ENCODE measurements around the gene CLDN34.

The CLDN34 gene

GRCh38 chrX:9961750-9962149, 5.4 kb upstream of the CLDN34 start:
- Histone ChIP-seq H3K27ac (no peak overlapping the region), H3K4me1 (no peaks in the 10 kb centered on the region), H4K20me1 (no peaks in the 10 kb centered on the region), H3K4me3 (no peak overlapping the region), H3K9ac (no peak overlapping the region), H3K9me3 (no peaks in the 10 kb centered on the region; the same call in 1 of the 2 replicates), H3K27me3 (no peaks in the 10 kb centered on the region; the same call in 1 of the 2 replicates), H3K36me3 (no peaks in the 10 kb centered on the region), H3K4me2 (no peak overlapping the region)
- no peak for TF ChIP-seq Cebpa-rat (IDR thresholded peaks at IDR 0.05)

GRCh38 chrX:9977635-9978034, 10.5 kb downstream of the CLDN34 start:
- peaks cover 15% of the 10 kb centered on the region for H3K4me1 ChIP-seq
- peaks cover 15% of the 10 kb centered on the region for H3K9me3 ChIP-seq
- H3K4me2 ChIP-seq, result no peak overlapping the region
- no peaks in the 10 kb centered on the region for H4K20me1 ChIP-seq
- no peak for TF ChIP-seq Cebpa-rat (IDR thresholded peaks at IDR 0.05)
- no peak overlapping the region for H3K27ac ChIP-seq
- H3K36me3 ChIP-seq, result no peaks in the 10 kb centered on the region
- no peak overlapping the region for H3K4me3 ChIP-seq
- no peaks in the 10 kb centered on the region for H3K27me3 ChIP-seq
- H3K9ac ChIP-seq, result no peak overlapping the region

GRCh38 chrX:9980401-9980800, 13.2 kb downstream of the CLDN34 start:
- H3K9ac ChIP-seq, result no peak overlapping the region
- H3K4me1 ChIP-seq, result peaks cover 15% of the 10 kb centered on the region
- H3K27ac ChIP-seq, result no peak overlapping the region
- no peaks in the 10 kb centered on the region for H3K36me3 ChIP-seq
- 0 out of 2 replicates have a peak, but pooled peaks cover 5% of the 10 kb centered on the region for H3K9me3 ChIP-seq
- H3K27me3 ChIP-seq, result no peaks in the 10 kb centered on the region
- TF ChIP-seq Cebpa-rat (IDR thresholded peaks at IDR 0.05), result no peak
- no peaks in the 10 kb centered on the region for H4K20me1 ChIP-seq
- H3K4me2 ChIP-seq, result no peak overlapping the region
- no peak overlapping the region for H3K4me3 ChIP-seq

GRCh38 chrX:9980927-9981326, 13.8 kb downstream of the CLDN34 start:
- Histone ChIP-seq H3K27me3 (no peaks in the 10 kb centered on the region), H3K4me3 (no peak overlapping the region), H3K36me3 (no peaks in the 10 kb centered on the region), H4K20me1 (no peaks in the 10 kb centered on the region), H3K4me1 (peaks cover 15% of the 10 kb centered on the region), H3K9ac (no peak overlapping the region), H3K9me3 (no peaks in the 10 kb centered on the region), H3K4me2 (peak overlapping the region; percentile 41), H3K27ac (no peak overlapping the region)
- no peak for TF ChIP-seq Cebpa-rat (IDR thresholded peaks at IDR 0.05)

- Histone ChIP-seq H3K27ac (no peak overlapping the region), H4K20me1 (no peaks in the 10 kb centered on the region), H3K27me3 (no peaks in the 10 kb centered on the region), H3K9me3 (no peaks in the 10 kb centered on the region), H3K36me3 (no peaks in the 10 kb centered on the region), H3K9ac (no peak overlapping the region), H3K4me3 (no peak overlapping the region), H3K4me1 (peaks cover 15% of the 10 kb centered on the region), H3K4me2 (no peak overlapping the region)
- TF ChIP-seq Cebpa-rat (IDR thresholded peaks at IDR 0.05), result no peak
These were observed 16.3 kb downstream of the CLDN34 start for GRCh38 chrX:9983441-9983840.

GRCh38 chrX:9983846-9984245, 16.7 kb downstream of the CLDN34 start:
- Histone ChIP-seq H3K4me1 (peaks cover 15% of the 10 kb centered on the region), H3K27me3 (no peaks in the 10 kb centered on the region), H3K4me2 (no peak overlapping the region), H3K27ac (no peak overlapping the region), H3K36me3 (no peaks in the 10 kb centered on the region), H3K9me3 (no peaks in the 10 kb centered on the region), H4K20me1 (no peaks in the 10 kb centered on the region), H3K9ac (no peak overlapping the region), H3K4me3 (no peak overlapping the region)
- no peak for TF ChIP-seq Cebpa-rat (IDR thresholded peaks at IDR 0.05)

GRCh38 chrX:9988762-9989161, 21.6 kb downstream of the CLDN34 start:
- Histone ChIP-seq H3K4me3 (no peak overlapping the region), H3K4me2 (no peak overlapping the region), H3K9ac (no peak overlapping the region), H3K9me3 (no peaks in the 10 kb centered on the region), H4K20me1 (no peaks in the 10 kb centered on the region), H3K27ac (no peak overlapping the region), H3K4me1 (no peaks in the 10 kb centered on the region), H3K36me3 (no peaks in the 10 kb centered on the region), H3K27me3 (no peaks in the 10 kb centered on the region)
- no peak for TF ChIP-seq Cebpa-rat (IDR thresholded peaks at IDR 0.05)

GRCh38 chrX:9992061-9992460, 24.9 kb downstream of the CLDN34 start:
- Histone ChIP-seq H3K9ac (no peak overlapping the region), H4K20me1 (no peaks in the 10 kb centered on the region), H3K4me2 (no peak overlapping the region), H3K27ac (no peak overlapping the region), H3K4me3 (no peak overlapping the region), H3K27me3 (no peaks in the 10 kb centered on the region), H3K4me1 (no peaks in the 10 kb centered on the region), H3K36me3 (no peaks in the 10 kb centered on the region), H3K9me3 (no peaks in the 10 kb centered on the region)
- no peak for TF ChIP-seq Cebpa-rat (IDR thresholded peaks at IDR 0.05)

- H3K4me1 ChIP-seq, result 0 out of 2 replicates have a peak, but pooled peaks cover 6% of the 10 kb centered on the region
- H3K27me3 ChIP-seq, result no peaks in the 10 kb centered on the region
- no peaks in the 10 kb centered on the region for H3K36me3 ChIP-seq
- no peaks in the 10 kb centered on the region for H4K20me1 ChIP-seq
- H3K4me2 ChIP-seq, result no peak overlapping the region
- H3K9me3 ChIP-seq, result no peaks in the 10 kb centered on the region
- no peak overlapping the region for H3K27ac ChIP-seq
- H3K9ac ChIP-seq, result no peak overlapping the region
- no peak for TF ChIP-seq Cebpa-rat (IDR thresholded peaks at IDR 0.05)
- H3K4me3 ChIP-seq, result no peak overlapping the region
These were observed 25.6 kb downstream of the CLDN34 start for GRCh38 chrX:9992724-9993123.

- Histone ChIP-seq H3K4me2 (no peak overlapping the region), H3K4me3 (no peak overlapping the region), H4K20me1 (no peaks in the 10 kb centered on the region), H3K9me3 (no peaks in the 10 kb centered on the region), H3K27ac (no peak overlapping the region), H3K4me1 (peaks cover 6% of the 10 kb centered on the region; the same call in 1 of the 2 replicates), H3K36me3 (no peaks in the 10 kb centered on the region), H3K27me3 (no peaks in the 10 kb centered on the region), H3K9ac (no peak overlapping the region)
- no peak for TF ChIP-seq Cebpa-rat (IDR thresholded peaks at IDR 0.05)
These were observed 28.7 kb downstream of the CLDN34 start for GRCh38 chrX:9995855-9996339.

GRCh38 chrX:9997041-9997440, 29.9 kb downstream of the CLDN34 start:
- Histone ChIP-seq H3K9me3 (no peaks in the 10 kb centered on the region), H3K4me1 (peaks cover 6% of the 10 kb centered on the region; the same call in 1 of the 2 replicates), H3K36me3 (no peaks in the 10 kb centered on the region), H3K27ac (no peak overlapping the region), H3K9ac (no peak overlapping the region), H3K4me2 (no peak overlapping the region), H3K27me3 (no peaks in the 10 kb centered on the region), H3K4me3 (no peak overlapping the region), H4K20me1 (no peaks in the 10 kb centered on the region)
- TF ChIP-seq Cebpa-rat (IDR thresholded peaks at IDR 0.05), result no peak
